CD4-positive, alpha-beta memory T cell (primary cell): ENCODE data around the gene MOCS1. TPM values are rescaled to one million over a fixed set of nuclear protein-coding genes. Genes with fewer than 3 reads are reported as not detected.
A peak's percentile ranks its signal among the peaks of the same experiment; 100 is the strongest.

Experiments used
- CTCF ChIA-PET: fragments of 350-600 bp; sonication (Branson Sonifier 250); formaldehyde crosslinking; loops from one replicate; lab custom pipeline; 2021; ENCODE audit warnings: inconsistent platforms; ENCODE audit not compliant: partially characterized antibody; lab: Charles Lee
- POLR2A ChIA-PET: fragments of 350-600 bp; sonication (Branson Sonifier 250); formaldehyde crosslinking; loops from one replicate; lab custom pipeline; 2021; ENCODE audit not compliant: partially characterized antibody; lab: Charles Lee
- DNase-seq, 5 donors: peaks; one replicate each; pipeline versions ENCODE4 v3.0.0 to v3.0.0-alpha.2; 2020 to 2022; ENCODE audit warnings: mixed read lengths in 1 of 5
- H3K27ac ChIP-seq: one replicate; pipeline ENCODE4 v1.7.0; 2013; ENCODE audit warnings: low read depth, low read length
- H3K27me3 ChIP-seq: 2 replicates; pipeline ENCODE4 v1.7.0; 2013; ENCODE audit warnings: mild to moderate bottlenecking, low read length, moderate library complexity; ENCODE audit not compliant: insufficient read depth
- H3K36me3 ChIP-seq: 2 replicates; pipeline ENCODE4 v1.7.0; 2013; ENCODE audit warnings: mild to moderate bottlenecking, low read length, moderate library complexity; ENCODE audit not compliant: insufficient read depth
- H3K4me1 ChIP-seq: 2 replicates; pipeline ENCODE4 v1.7.0; 2013; ENCODE audit warnings: mild to moderate bottlenecking, low read length, moderate library complexity; ENCODE audit not compliant: insufficient read depth
- H3K4me3 ChIP-seq, 2 donors: one replicate each; pipeline ENCODE4 v1.7.0; 2013; ENCODE audit warnings: low read length in 2 of 2, mild to moderate bottlenecking in 1 of 2
- H3K9me3 ChIP-seq, 2 donors: one replicate each; pipeline ENCODE4 v1.7.0; 2013; ENCODE audit warnings: low read length in 2 of 2, control low read depth in 1 of 2; ENCODE audit not compliant: control insufficient read depth in 1 of 2
- H3K27ac Mint-ChIP-seq, 7 donors: one replicate each; pipeline ENCODE4 v1.8.0; 2020 to 2021; ENCODE audit warnings: mixed read lengths in 7 of 7, mild to moderate bottlenecking in 6 of 7, inconsistent platforms in 3 of 7, moderate library complexity in 3 of 7
- H3K27me3 Mint-ChIP-seq, 2 donors: one replicate each; pipeline ENCODE4 v1.8.0; 2020 to 2021; ENCODE audit warnings: mixed read lengths in 2 of 2
- H3K36me3 Mint-ChIP-seq, 2 donors: one replicate each; pipeline ENCODE4 v1.8.0; 2020 to 2021; ENCODE audit warnings: mixed read lengths in 2 of 2, inconsistent platforms in 1 of 2, mild to moderate bottlenecking in 1 of 2
- H3K4me1 Mint-ChIP-seq, 4 donors: one replicate each; pipeline ENCODE4 v1.8.0; 2020 to 2021; ENCODE audit warnings: mixed read lengths in 4 of 4, mild to moderate bottlenecking in 1 of 4
- H3K4me3 Mint-ChIP-seq, 8 donors: one replicate each; pipeline ENCODE4 v1.8.0; 2020 to 2021; ENCODE audit warnings: mixed read lengths in 8 of 8, mild to moderate bottlenecking in 7 of 8, moderate library complexity in 6 of 8, inconsistent platforms in 3 of 8
- H3K9me3 Mint-ChIP-seq, 8 donors: one replicate each; pipeline ENCODE4 v1.8.0; 2020 to 2021; ENCODE audit warnings: mixed read lengths in 8 of 8, mild to moderate bottlenecking in 5 of 8, inconsistent platforms in 3 of 8, moderate library complexity in 1 of 8
- intact Hi-C: fragments of 100-400 bp; cut with micrococcal nuclease; formaldehyde crosslinking; loops from one replicate; pipeline ENCODE4 v1.15.1; 2023
- polyA plus RNA-seq, 2 donors: library from polyadenylated mRNA; unstranded; fragments of 300-500 nt; fragmentation: Illumina TruSeq; gene quantifications; one replicate each; pipeline ENCODE4 v1.2.3, GENCODE V29; 2021
- total RNA-seq, 2 experiments: library from RNA; stranded (reverse); gene quantifications; one replicate each; pipeline ENCODE4 v1.2.3, GENCODE V29; 2021

MOCS1 gene
- total and polyA plus RNA-seq, 4 experiments from 2014 or later: 0.11 to 0.80 (median 0.36) TPM

DNA sequence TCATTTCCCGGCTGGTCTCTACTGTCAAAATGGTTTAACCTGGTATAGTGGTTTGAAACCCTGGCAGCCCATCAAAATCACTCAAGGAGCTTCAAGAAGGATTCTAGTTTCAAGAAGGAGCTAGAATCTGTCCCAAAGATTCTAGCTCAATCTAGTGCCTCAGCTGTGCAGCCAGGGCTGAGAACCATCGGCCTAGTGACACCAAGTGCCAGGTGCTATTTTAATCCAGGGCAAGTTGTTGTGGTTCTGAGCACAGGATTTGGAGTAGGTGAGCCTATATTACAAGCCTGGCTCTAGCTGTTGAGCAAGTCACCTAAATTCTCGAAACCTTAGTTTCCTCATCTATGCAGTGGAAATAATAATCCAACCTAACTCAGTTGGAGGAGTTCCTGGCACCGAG is 3.7 kb downstream of the MOCS1 start:
- no peaks in the 10 kb centered on the region for H3K36me3 ChIP-seq
- H3K4me1 ChIP-seq: peaks cover 5% of the 10 kb centered on the region
- no peak overlapping the region for H3K4me3 ChIP-seq
- Mint-ChIP-seq H3K9me3 (peaks cover 0 to 5% (median 0%) of the 10 kb centered on the region in 8 donors), H3K4me1 (peaks cover 3 to 14% (median 5%) of the 10 kb centered on the region in 4 donors), H3K27ac (peak overlapping the region in 1 of 7 donors; percentile 6), H3K27me3 (peaks cover 8 to 15% of the 10 kb centered on the region in 2 donors), H3K36me3 (no peaks in the 10 kb centered on the region), H3K4me3 (no peak overlapping the region)
- intact Hi-C loops: no loop called here
- CTCF ChIA-PET: no interaction called here
- no peak overlapping the region for H3K27ac ChIP-seq
- DNase-seq: no peak
- POLR2A ChIA-PET: no interaction called here
- no peaks in the 10 kb centered on the region for H3K9me3 ChIP-seq
- H3K27me3 ChIP-seq: no peaks in the 10 kb centered on the region

- no peak for DNase-seq
- Histone ChIP-seq H3K4me1 (peaks cover 2% of the 10 kb centered on the region), H3K27me3 (no peaks in the 10 kb centered on the region), H3K27ac (no peak overlapping the region), H3K36me3 (no peaks in the 10 kb centered on the region), H3K4me3 (no peak overlapping the region), H3K9me3 (no peaks in the 10 kb centered on the region)
- no peak overlapping the region for H3K4me3 Mint-ChIP-seq
- peaks cover 8 to 10% of the 10 kb centered on the region in 2 donors for H3K27me3 Mint-ChIP-seq
- H3K27ac Mint-ChIP-seq: peak overlapping the region in 1 of 7 donors; percentile 6
- ChIA-PET POLR2A (no interaction called here), CTCF (no interaction called here)
- peaks cover 3 to 14% (median 5%) of the 10 kb centered on the region in 4 donors for H3K4me1 Mint-ChIP-seq
- H3K36me3 Mint-ChIP-seq: no peaks in the 10 kb centered on the region
- peaks cover 0 to 5% (median 0%) of the 10 kb centered on the region in 8 donors for H3K9me3 Mint-ChIP-seq
- intact Hi-C loops: no loop called here
These were observed 4.4 kb downstream of the MOCS1 start for GRCh38 chr6:39929733-39930461.

- no peaks in the 10 kb centered on the region for H3K36me3 Mint-ChIP-seq
These were observed 5.1 kb downstream of the MOCS1 start for GRCh38 chr6:39929039-39929732.

DNA sequence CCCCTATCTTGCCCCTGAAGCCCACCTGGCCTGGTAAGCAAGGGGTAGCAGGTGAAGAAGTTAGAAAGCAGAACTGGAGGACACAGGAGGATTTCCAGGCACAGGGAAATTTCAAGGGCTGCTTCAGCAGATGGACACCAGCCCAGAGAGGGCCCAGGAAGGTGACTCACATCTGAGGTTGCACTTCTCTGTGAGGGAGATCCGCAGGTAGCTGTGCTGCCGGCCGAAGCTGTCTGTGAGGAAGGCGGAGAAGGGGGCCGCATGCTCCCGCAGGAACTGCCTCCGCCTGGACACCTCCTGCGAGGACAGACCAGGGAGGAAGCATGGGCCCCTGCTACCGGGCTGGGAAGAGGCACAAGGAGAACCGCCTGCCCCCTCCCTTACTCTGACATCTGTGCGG is 7.1 kb downstream of the MOCS1 start:
- H3K4me1 ChIP-seq: no peaks in the 10 kb centered on the region
- H3K4me3 Mint-ChIP-seq: no peak overlapping the region
- ChIA-PET CTCF (no interaction called here), POLR2A (no interaction called here)
- intact Hi-C loops: no loop called here
- H3K9me3 ChIP-seq: no peaks in the 10 kb centered on the region
- H3K27ac ChIP-seq: no peak overlapping the region
- H3K27ac Mint-ChIP-seq: no peak overlapping the region
- no peaks in the 10 kb centered on the region for H3K27me3 ChIP-seq
- peaks cover 0 to 5% (median 0%) of the 10 kb centered on the region in 8 donors for H3K9me3 Mint-ChIP-seq
- peaks cover 6 to 7% of the 10 kb centered on the region in 2 donors for H3K27me3 Mint-ChIP-seq
- no peaks in the 10 kb centered on the region for H3K36me3 Mint-ChIP-seq
- H3K4me3 ChIP-seq: no peak overlapping the region
- no peak for DNase-seq
- H3K4me1 Mint-ChIP-seq: peaks cover 0 to 4% (median 2%) of the 10 kb centered on the region in 4 donors
- H3K36me3 ChIP-seq: no peaks in the 10 kb centered on the region

More at GRCh38 chr6:39929039-39929732, 5.1 kb downstream of the MOCS1 start:
- Histone ChIP-seq H3K27me3 (no peaks in the 10 kb centered on the region), H3K36me3 (no peaks in the 10 kb centered on the region), H3K9me3 (no peaks in the 10 kb centered on the region), H3K4me1 (no peaks in the 10 kb centered on the region), H3K4me3 (no peak overlapping the region), H3K27ac (no peak overlapping the region)
- DNase-seq: no peak
- Mint-ChIP-seq H3K9me3 (peaks cover 0 to 5% (median 0%) of the 10 kb centered on the region in 8 donors), H3K4me1 (peaks cover 2 to 14% (median 5%) of the 10 kb centered on the region in 4 donors), H3K4me3 (no peak overlapping the region), H3K27ac (no peak overlapping the region), H3K27me3 (peaks cover 8 to 10% of the 10 kb centered on the region in 2 donors)
- ChIA-PET POLR2A (no interaction called here), CTCF (no interaction called here)
- intact Hi-C loops: no loop called here

GRCh38 chr6:39926668-39927067 is 7.6 kb downstream of the MOCS1 start:
- Histone ChIP-seq H3K27ac (no peak overlapping the region), H3K36me3 (no peaks in the 10 kb centered on the region), H3K9me3 (no peaks in the 10 kb centered on the region), H3K4me1 (no peaks in the 10 kb centered on the region), H3K4me3 (no peak overlapping the region), H3K27me3 (no peaks in the 10 kb centered on the region)
- peak overlapping the region in 1 of 7 donors; percentile 2 for H3K27ac Mint-ChIP-seq
- H3K4me1 Mint-ChIP-seq: peaks cover 0 to 4% (median 2%) of the 10 kb centered on the region in 4 donors
- intact Hi-C loops: no loop called here
- no peak overlapping the region for H3K4me3 Mint-ChIP-seq
- H3K36me3 Mint-ChIP-seq: no peaks in the 10 kb centered on the region
- POLR2A ChIA-PET: no interaction called here
- H3K9me3 Mint-ChIP-seq: peaks cover 0 to 5% (median 0%) of the 10 kb centered on the region in 8 donors
- peaks cover 2% of the 10 kb centered on the region in 2 donors for H3K27me3 Mint-ChIP-seq
- CTCF ChIA-PET: no interaction called here
- DNase-seq: no peak

DNA sequence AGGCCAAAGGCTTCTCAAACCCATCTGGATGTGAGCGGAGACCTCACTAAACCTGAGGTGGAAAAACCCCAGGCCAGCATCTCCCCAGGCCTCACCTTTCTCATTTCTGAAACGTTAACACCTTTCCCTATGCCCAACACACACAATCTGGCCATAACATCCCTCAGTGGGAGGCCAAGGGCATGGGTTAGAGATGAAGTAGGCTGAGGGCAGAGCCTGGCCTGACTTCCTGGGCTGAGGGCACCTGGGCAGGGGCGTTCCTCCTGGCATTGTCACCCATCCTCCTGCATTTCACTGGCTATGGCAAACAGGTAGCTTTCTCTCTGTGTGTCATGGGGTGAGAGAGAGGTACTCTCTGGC is 8.4 kb downstream of the MOCS1 start:
- Mint-ChIP-seq H3K9me3 (peaks cover 0 to 5% (median 0%) of the 10 kb centered on the region in 8 donors), H3K4me1 (peaks cover 0 to 4% (median 2%) of the 10 kb centered on the region in 4 donors), H3K27ac (peak overlapping the region in 2 of 7 donors; percentile 2 to 18), H3K36me3 (no peaks in the 10 kb centered on the region), H3K27me3 (peaks cover 0 to 2% of the 10 kb centered on the region in 2 donors), H3K4me3 (no peak overlapping the region)
- no peaks in the 10 kb centered on the region for H3K4me1 ChIP-seq
- no peaks in the 10 kb centered on the region for H3K27me3 ChIP-seq
- CTCF ChIA-PET: no interaction called here
- no peaks in the 10 kb centered on the region for H3K9me3 ChIP-seq
- no peak overlapping the region for H3K27ac ChIP-seq
- no peaks in the 10 kb centered on the region for H3K36me3 ChIP-seq
- no peak for DNase-seq
- POLR2A ChIA-PET: no interaction called here
- intact Hi-C loops: no loop called here
- H3K4me3 ChIP-seq: no peak overlapping the region

DNA sequence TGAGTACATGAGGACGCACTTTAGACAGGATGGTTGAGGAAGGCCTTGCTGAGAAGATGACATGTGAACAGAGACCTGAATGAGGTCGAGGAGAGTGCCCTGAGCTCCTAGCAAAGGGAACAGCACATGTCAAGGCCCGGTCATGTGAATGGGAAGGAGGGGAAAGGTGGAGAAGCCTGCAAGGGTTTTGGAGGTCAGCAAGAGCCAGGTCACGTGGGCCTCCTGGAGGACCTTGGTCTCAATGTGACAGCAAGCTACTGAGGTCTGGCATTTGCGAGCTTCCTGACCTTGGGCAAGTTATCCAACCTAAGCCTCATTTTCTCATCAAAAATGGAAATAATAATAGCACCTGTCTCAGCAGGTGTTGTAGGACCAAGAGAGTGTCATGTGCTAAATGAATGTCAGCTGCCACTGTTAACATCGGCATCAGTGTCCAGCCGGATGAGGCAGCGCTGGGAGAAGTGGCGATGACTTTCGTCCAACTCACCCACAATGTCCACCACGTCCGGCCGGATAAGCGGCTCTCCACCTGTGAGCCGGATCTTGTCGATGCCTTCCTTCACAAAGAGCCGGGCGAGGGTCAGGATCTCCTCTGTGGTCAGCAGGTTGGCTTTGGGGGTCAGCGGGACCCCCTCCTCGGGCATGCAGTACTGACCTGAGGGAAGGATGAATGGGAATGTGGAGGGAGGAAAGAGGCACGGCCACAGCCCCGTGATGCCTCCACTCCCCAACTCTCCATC is 8.9 kb downstream of the MOCS1 start:
- no peaks in the 10 kb centered on the region for H3K36me3 Mint-ChIP-seq
- POLR2A ChIA-PET: no interaction called here
- intact Hi-C loops: no loop called here
- no peaks in the 10 kb centered on the region for H3K4me1 ChIP-seq
- no peaks in the 10 kb centered on the region for H3K36me3 ChIP-seq
- H3K4me3 Mint-ChIP-seq: peak overlapping the region in 1 of 8 donors; percentile 59
- H3K4me3 ChIP-seq: no peak overlapping the region
- H3K27me3 ChIP-seq: no peaks in the 10 kb centered on the region
- H3K9me3 Mint-ChIP-seq: peaks cover 0 to 5% (median 0%) of the 10 kb centered on the region in 8 donors
- CTCF ChIA-PET: no interaction called here
- DNase-seq: no peak
- peaks cover 0 to 2% of the 10 kb centered on the region in 2 donors for H3K27me3 Mint-ChIP-seq
- peak overlapping the region in 1 of 7 donors; percentile 32 for H3K27ac Mint-ChIP-seq
- H3K27ac ChIP-seq: no peak overlapping the region
- H3K9me3 ChIP-seq: no peaks in the 10 kb centered on the region
- peaks cover 0 to 4% (median 2%) of the 10 kb centered on the region in 4 donors for H3K4me1 Mint-ChIP-seq
